Activated CD8-positive, alpha-beta memory T cell treated with anti-CD3 and anti-CD28 coated beads, Interleukin-2, amount 10 ng/mL, durations not matched to agents 7 days and 5 days (primary cell): ENCODE measurements around the gene ZNF423. TPM values are rescaled to one million over a fixed set of nuclear protein-coding genes. Genes with fewer than 3 reads are reported as not detected.

Experiments used
- ATAC-seq: fragments of 150-1000 bp; cut with Tn5 transposase; one replicate; pipeline ENCODE4 v1.10.0; 2021; ENCODE audit warnings: moderate library complexity
- CTCF ChIA-PET: fragments of 350-600 bp; sonication (Branson Sonifier 250); formaldehyde crosslinking; loops from one replicate; lab custom pipeline; 2021; ENCODE audit warnings: antibody characterized with exemption; lab: Charles Lee
- DNase-seq: peaks from one replicate; pipeline ENCODE4 v3.0.0-alpha.2; 2020
- H3K27ac Mint-ChIP-seq: one replicate; pipeline ENCODE4 v1.8.0; 2021; ENCODE audit warnings: mild to moderate bottlenecking, mixed read lengths
- H3K27me3 Mint-ChIP-seq: one replicate; pipeline ENCODE4 v1.8.0; 2021; ENCODE audit warnings: mixed read lengths
- H3K36me3 Mint-ChIP-seq: one replicate; pipeline ENCODE4 v1.8.0; 2021; ENCODE audit warnings: mild to moderate bottlenecking, mixed read lengths
- H3K4me1 Mint-ChIP-seq: one replicate; pipeline ENCODE4 v1.8.0; 2021; ENCODE audit warnings: mixed read lengths
- H3K4me3 Mint-ChIP-seq: one replicate; pipeline ENCODE4 v1.8.0; 2021; ENCODE audit warnings: mild to moderate bottlenecking, moderate library complexity, mixed read lengths
- H3K9me3 Mint-ChIP-seq: one replicate; pipeline ENCODE4 v1.8.0; 2022; ENCODE audit warnings: low read depth, mixed read lengths
- total RNA-seq, 2 experiments: library from RNA; stranded (reverse); gene quantifications; one replicate each; pipeline ENCODE4 v1.2.3, GENCODE V29; 2021

The ZNF423 gene
- total RNA-seq, 2 experiments from 2014 or later = not detected

DNA sequence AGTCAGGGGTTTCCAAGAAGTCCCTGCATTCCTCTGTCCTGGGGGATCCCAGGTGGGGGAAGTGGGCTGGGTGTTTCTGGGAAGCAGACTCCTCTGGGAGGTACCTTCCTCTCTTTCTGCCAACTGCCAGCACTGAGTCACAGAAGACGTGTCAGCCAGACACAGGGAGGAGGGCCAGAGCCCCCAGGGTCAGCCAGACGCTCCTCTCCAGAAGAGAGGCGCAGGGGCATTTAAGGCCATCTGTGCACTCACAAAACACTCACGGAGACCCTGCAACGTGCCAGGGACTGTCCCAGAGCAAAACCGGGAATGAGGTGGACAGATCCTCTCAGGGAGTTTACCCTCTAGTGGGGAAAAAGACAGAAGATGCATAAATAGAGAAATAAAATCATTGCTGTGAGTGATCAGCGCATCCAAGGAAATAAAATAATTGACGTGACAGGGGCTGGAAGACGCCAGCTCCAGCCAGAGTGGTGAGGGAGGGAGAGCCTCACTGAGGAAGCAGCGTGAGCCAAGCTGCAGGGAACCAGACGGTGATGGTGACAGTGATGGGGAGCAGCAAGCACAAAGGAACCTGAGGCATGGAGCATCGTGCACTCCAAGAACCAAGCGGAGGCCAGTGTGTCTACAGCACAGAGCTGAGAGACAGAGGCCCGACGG, 105.4 kb downstream of the ZNF423 start:
- no peak overlapping the region for H3K4me3 Mint-ChIP-seq

DNA sequence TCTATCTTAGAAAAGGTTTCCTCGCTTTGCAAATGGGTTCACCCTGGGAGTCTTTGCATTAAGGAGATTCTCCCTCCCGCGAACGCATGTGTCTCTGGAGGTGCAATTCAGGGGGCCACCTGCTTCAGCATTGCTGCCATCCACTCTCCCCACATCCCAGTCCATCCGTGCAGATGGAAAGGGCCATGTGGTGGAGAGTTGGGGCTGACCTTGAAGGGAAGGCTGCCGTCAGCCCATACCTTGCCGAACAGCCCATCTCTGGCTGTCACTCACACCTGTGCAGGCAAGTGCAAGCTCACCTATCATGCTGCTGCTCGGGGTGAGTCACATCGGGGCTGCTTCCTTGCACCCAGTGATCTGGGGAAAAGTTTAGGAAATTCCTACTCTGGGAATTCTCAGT, 106.1 kb downstream of the ZNF423 start:
- no peak for ATAC-seq
- peaks cover 13% of the 10 kb centered on the region for H3K27me3 Mint-ChIP-seq
- H3K4me3 Mint-ChIP-seq = no peak overlapping the region
- no peak overlapping the region for H3K27ac Mint-ChIP-seq
- no peaks in the 10 kb centered on the region for H3K4me1 Mint-ChIP-seq
- no peaks in the 10 kb centered on the region for H3K9me3 Mint-ChIP-seq
- DNase-seq = no peak
- H3K36me3 Mint-ChIP-seq = no peaks in the 10 kb centered on the region
- CTCF ChIA-PET = no interaction called here

More for the DNA sequence above, 105.4 kb downstream of the ZNF423 start:
- DNase-seq (no peak), ATAC-seq (no peak)
- no peak overlapping the region for H3K27ac Mint-ChIP-seq
- CTCF ChIA-PET = no interaction called here
- H3K4me1 Mint-ChIP-seq = peaks cover 4% of the 10 kb centered on the region
- H3K9me3 Mint-ChIP-seq = no peaks in the 10 kb centered on the region
- peaks cover 20% of the 10 kb centered on the region for H3K27me3 Mint-ChIP-seq
- no peaks in the 10 kb centered on the region for H3K36me3 Mint-ChIP-seq

DNA sequence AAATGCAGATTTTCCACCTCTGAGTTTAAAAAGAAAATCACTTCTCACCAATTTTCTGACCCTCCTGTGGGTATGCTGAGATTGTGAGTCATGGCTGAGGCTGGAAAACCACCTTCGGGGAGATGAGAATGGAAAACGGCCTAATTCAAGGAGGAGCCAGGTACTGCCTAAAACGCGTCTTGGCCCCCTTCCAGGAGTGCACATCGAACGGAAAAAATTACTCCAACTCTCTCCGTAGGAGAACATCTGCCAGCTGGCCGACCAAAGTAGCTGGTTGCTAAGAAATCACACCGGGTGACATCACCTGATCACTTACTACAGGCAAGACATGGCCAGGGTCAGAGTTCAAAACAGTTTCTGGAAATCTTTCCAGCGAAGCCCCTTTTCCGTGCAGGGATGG, 107.6 kb downstream of the ZNF423 start:
- Mint-ChIP-seq H3K4me3 (no peak overlapping the region), H3K4me1 (no peaks in the 10 kb centered on the region), H3K9me3 (no peaks in the 10 kb centered on the region), H3K27me3 (peaks cover 3% of the 10 kb centered on the region), H3K36me3 (no peaks in the 10 kb centered on the region), H3K27ac (no peak overlapping the region)
- DNase-seq (no peak), ATAC-seq (no peak)
- CTCF ChIA-PET = no interaction called here

- no peak for ATAC-seq
- Mint-ChIP-seq H3K27ac (no peak overlapping the region), H3K36me3 (no peaks in the 10 kb centered on the region), H3K4me3 (no peak overlapping the region), H3K9me3 (no peaks in the 10 kb centered on the region), H3K27me3 (no peaks in the 10 kb centered on the region), H3K4me1 (no peaks in the 10 kb centered on the region)
- CTCF ChIA-PET = no interaction called here
- DNase-seq = no peak
These were observed 108.3 kb downstream of the ZNF423 start for GRCh38 chr16:49747654-49748053.

DNA sequence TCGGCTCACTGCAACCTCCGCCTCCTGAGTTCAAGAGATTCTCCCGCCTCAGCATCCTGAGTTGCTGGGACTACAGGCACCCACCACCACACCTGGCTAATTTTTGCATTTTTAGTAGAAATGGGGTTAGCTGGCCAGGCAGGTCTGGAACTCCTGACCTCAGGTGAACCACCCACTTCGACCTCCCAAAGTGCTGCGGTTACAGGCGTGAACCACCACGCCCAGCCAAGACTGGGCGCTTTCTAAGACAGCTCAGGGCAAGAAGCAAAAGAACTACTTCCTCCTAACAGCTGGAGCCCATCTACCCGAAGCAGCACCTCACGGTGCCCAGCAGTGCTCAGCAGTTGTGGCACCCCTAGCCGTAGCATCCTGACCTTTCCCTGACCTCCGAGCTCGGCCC, 109.4 kb downstream of the ZNF423 start:
- no peaks in the 10 kb centered on the region for H3K9me3 Mint-ChIP-seq
- DNase-seq (no peak), ATAC-seq (no peak)
- CTCF ChIA-PET = no interaction called here
- no peak overlapping the region for H3K27ac Mint-ChIP-seq
- H3K4me3 Mint-ChIP-seq = no peak overlapping the region
- no peaks in the 10 kb centered on the region for H3K27me3 Mint-ChIP-seq
- H3K4me1 Mint-ChIP-seq = no peaks in the 10 kb centered on the region
- no peaks in the 10 kb centered on the region for H3K36me3 Mint-ChIP-seq

- DNase-seq (no peak), ATAC-seq (no peak)
- no peak overlapping the region for H3K27ac Mint-ChIP-seq
- CTCF ChIA-PET = no interaction called here
- H3K36me3 Mint-ChIP-seq = no peaks in the 10 kb centered on the region
- H3K4me3 Mint-ChIP-seq = no peak overlapping the region
- no peaks in the 10 kb centered on the region for H3K9me3 Mint-ChIP-seq
- no peaks in the 10 kb centered on the region for H3K4me1 Mint-ChIP-seq
- no peaks in the 10 kb centered on the region for H3K27me3 Mint-ChIP-seq
These were observed 110.6 kb downstream of the ZNF423 start for GRCh38 chr16:49745311-49745747.

GRCh38 chr16:49744244-49745220, 111.4 kb downstream of the ZNF423 start:
- Mint-ChIP-seq H3K4me1 (no peaks in the 10 kb centered on the region), H3K36me3 (no peaks in the 10 kb centered on the region), H3K27ac (no peak overlapping the region), H3K4me3 (no peak overlapping the region), H3K27me3 (no peaks in the 10 kb centered on the region), H3K9me3 (no peaks in the 10 kb centered on the region)
- CTCF ChIA-PET = no interaction called here
- no peak for ATAC-seq
- no peak for DNase-seq

DNA sequence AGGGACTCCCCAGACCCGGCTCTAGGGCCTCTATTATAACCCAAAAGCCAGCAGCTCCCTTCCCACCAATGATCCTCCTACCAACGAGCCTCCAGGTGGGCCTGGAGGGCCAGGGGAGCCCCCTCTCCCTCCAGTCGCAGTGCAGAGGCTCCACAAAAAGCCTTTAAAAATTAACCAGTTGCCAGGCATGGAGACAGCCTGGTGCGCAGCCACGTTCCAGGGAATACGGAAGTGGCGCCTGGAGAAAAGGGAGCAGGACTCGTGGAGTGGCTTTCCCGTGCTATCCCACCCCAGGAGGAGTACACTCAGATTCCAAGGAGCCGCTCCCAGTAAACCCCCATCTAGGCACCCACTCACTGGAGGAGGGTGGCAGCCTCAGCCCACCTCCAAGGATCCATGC, 112.3 kb downstream of the ZNF423 start:
- no peak overlapping the region for H3K4me3 Mint-ChIP-seq
- DNase-seq (no peak), ATAC-seq (no peak)
- H3K27me3 Mint-ChIP-seq = no peaks in the 10 kb centered on the region
- H3K27ac Mint-ChIP-seq = no peak overlapping the region
- CTCF ChIA-PET = no interaction called here
- no peaks in the 10 kb centered on the region for H3K9me3 Mint-ChIP-seq
- H3K36me3 Mint-ChIP-seq = no peaks in the 10 kb centered on the region
- H3K4me1 Mint-ChIP-seq = no peaks in the 10 kb centered on the region

- DNase-seq (no peak), ATAC-seq (no peak)
- H3K27me3 Mint-ChIP-seq = no peaks in the 10 kb centered on the region
- H3K4me1 Mint-ChIP-seq = no peaks in the 10 kb centered on the region
- CTCF ChIA-PET = no interaction called here
- H3K9me3 Mint-ChIP-seq = no peaks in the 10 kb centered on the region
- H3K36me3 Mint-ChIP-seq = no peaks in the 10 kb centered on the region
- H3K4me3 Mint-ChIP-seq = no peak overlapping the region
- no peak overlapping the region for H3K27ac Mint-ChIP-seq
These were observed 112.8 kb downstream of the ZNF423 start for GRCh38 chr16:49743203-49743464.

- H3K4me1 Mint-ChIP-seq = no peaks in the 10 kb centered on the region
- no peak overlapping the region for H3K4me3 Mint-ChIP-seq
- no peaks in the 10 kb centered on the region for H3K36me3 Mint-ChIP-seq
- no peak for ATAC-seq
- H3K9me3 Mint-ChIP-seq = no peaks in the 10 kb centered on the region
- no peak for DNase-seq
- CTCF ChIA-PET = no interaction called here
- no peak overlapping the region for H3K27ac Mint-ChIP-seq
- no peaks in the 10 kb centered on the region for H3K27me3 Mint-ChIP-seq
These were observed 113.3 kb downstream of the ZNF423 start for GRCh38 chr16:49742428-49743202.

- no peaks in the 10 kb centered on the region for H3K36me3 Mint-ChIP-seq
- CTCF ChIA-PET = no interaction called here
- no peak overlapping the region for H3K4me3 Mint-ChIP-seq
- H3K4me1 Mint-ChIP-seq = no peaks in the 10 kb centered on the region
- no peak for DNase-seq
- no peaks in the 10 kb centered on the region for H3K27me3 Mint-ChIP-seq
- H3K27ac Mint-ChIP-seq = no peak overlapping the region
- no peaks in the 10 kb centered on the region for H3K9me3 Mint-ChIP-seq
- no peak for ATAC-seq
These were observed 115.7 kb downstream of the ZNF423 start for GRCh38 chr16:49740256-49740655.

GRCh38 chr16:49739381-49739780, 116.5 kb downstream of the ZNF423 start:
- no peaks in the 10 kb centered on the region for H3K27me3 Mint-ChIP-seq
- no peak for DNase-seq
- ATAC-seq = no peak
- H3K9me3 Mint-ChIP-seq = no peaks in the 10 kb centered on the region
- no peak overlapping the region for H3K4me3 Mint-ChIP-seq
- CTCF ChIA-PET = no interaction called here
- no peaks in the 10 kb centered on the region for H3K36me3 Mint-ChIP-seq
- no peaks in the 10 kb centered on the region for H3K4me1 Mint-ChIP-seq
- no peak overlapping the region for H3K27ac Mint-ChIP-seq

GRCh38 chr16:49738832-49739231, 117.1 kb downstream of the ZNF423 start:
- Mint-ChIP-seq H3K27me3 (no peaks in the 10 kb centered on the region), H3K36me3 (no peaks in the 10 kb centered on the region)

More at GRCh38 chr16:49738832-49739231, 117.1 kb downstream of the ZNF423 start:
- Mint-ChIP-seq H3K4me1 (no peaks in the 10 kb centered on the region), H3K4me3 (no peak overlapping the region), H3K9me3 (no peaks in the 10 kb centered on the region), H3K27ac (no peak overlapping the region)
- no peak for DNase-seq
- CTCF ChIA-PET = no interaction called here
- ATAC-seq = no peak
